Measurements from ENCODE around the gene CBFA2T2.
"Not testable (repeated sequence)": the region's sequence is repeated elsewhere in the genome, so short reads cannot be mapped to it uniquely, and the experiment has no call there.

The CBFA2T2 gene

DNA sequence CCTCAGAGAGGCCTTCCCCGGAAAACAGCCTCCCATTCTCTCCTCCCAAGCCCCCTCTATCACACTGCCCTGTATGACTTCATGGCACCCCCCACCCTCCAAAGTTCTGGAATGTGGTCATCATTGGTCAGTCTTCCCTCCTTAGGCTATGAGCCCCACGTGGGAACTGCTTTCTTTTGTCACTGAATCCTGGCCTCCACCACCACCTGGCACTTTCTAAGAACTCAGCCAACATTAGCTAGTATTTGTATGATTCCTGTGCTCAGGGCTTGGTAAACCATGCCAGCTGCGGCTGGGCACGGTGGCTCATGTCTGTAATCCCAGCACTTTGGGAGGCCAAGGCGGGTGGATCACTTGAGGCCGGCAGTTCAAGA, 204.7 kb downstream of the CBFA2T2 start:
- TF ChIP-seq, protein P1, sequence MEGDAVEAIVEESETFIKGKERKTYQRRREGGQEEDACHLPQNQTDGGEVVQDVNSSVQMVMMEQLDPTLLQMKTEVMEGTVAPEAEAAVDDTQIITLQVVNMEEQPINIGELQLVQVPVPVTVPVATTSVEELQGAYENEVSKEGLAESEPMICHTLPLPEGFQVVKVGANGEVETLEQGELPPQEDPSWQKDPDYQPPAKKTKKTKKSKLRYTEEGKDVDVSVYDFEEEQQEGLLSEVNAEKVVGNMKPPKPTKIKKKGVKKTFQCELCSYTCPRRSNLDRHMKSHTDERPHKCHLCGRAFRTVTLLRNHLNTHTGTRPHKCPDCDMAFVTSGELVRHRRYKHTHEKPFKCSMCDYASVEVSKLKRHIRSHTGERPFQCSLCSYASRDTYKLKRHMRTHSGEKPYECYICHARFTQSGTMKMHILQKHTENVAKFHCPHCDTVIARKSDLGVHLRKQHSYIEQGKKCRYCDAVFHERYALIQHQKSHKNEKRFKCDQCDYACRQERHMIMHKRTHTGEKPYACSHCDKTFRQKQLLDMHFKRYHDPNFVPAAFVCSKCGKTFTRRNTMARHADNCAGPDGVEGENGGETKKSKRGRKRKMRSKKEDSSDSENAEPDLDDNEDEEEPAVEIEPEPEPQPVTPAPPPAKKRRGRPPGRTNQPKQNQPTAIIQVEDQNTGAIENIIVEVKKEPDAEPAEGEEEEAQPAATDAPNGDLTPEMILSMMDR (IDR thresholded peaks at IDR 0.05; ENCODE audit: unreplicated experiment in 3 of 3), result no peak
- no peak overlapping the region for H3K4me3 Mint-ChIP-seq
- H3K27me3 Mint-ChIP-seq (ENCODE audit: low read depth), result peaks cover 3% of the 10 kb centered on the region
- peak overlapping the region; percentile 26 to 59 (median 56) for H3K27ac Mint-ChIP-seq
- H3K36me3 Mint-ChIP-seq (ENCODE audit: low read depth), result peaks cover 4% of the 10 kb centered on the region
- H3K9me3 Mint-ChIP-seq, result peaks cover 8% of the 10 kb centered on the region
- peaks cover 18% of the 10 kb centered on the region for H3K4me1 Mint-ChIP-seq

DNA sequence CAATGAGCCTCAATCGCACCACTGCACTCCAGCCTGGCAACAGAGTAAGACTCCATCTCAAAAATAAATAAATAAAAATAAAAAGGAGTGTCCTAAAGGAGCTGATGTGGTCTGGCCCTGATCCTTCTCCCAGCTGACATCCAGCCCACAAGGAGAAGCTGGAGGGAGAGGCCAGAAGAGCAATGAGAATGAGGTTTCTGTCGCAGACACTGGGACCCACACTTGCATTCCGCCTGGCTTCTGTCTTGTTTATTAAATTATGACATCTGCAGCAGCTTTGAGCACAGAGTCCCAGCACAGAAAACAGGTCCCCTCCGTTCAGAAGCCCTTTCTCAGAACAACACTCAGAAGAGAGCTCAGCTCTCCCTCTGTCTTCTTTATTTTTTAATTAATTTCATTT, 206.6 kb downstream of the CBFA2T2 start:
- peaks cover 18% of the 10 kb centered on the region for H3K4me1 Mint-ChIP-seq
- TF ChIP-seq, protein P1 (IDR thresholded peaks at IDR 0.05; ENCODE audit: unreplicated experiment in 3 of 3), result no peak

GRCh38 chr20:33697129-33697528, 207.2 kb downstream of the CBFA2T2 start:
- peaks cover 13% of the 10 kb centered on the region for H3K9me3 Mint-ChIP-seq
- H3K27me3 Mint-ChIP-seq (ENCODE audit: low read depth), result peaks cover 3% of the 10 kb centered on the region
- H3K4me3 Mint-ChIP-seq, result no peak overlapping the region
- peaks cover 18% of the 10 kb centered on the region for H3K4me1 Mint-ChIP-seq
- TF ChIP-seq, protein P1 (IDR thresholded peaks at IDR 0.05; ENCODE audit: unreplicated experiment in 3 of 3), result no peak
- peaks cover 4% of the 10 kb centered on the region for H3K36me3 Mint-ChIP-seq (ENCODE audit: low read depth)
- peak overlapping the region in 1 of 3 experiments; percentile 40 for H3K27ac Mint-ChIP-seq

More for the DNA sequence above, 206.6 kb downstream of the CBFA2T2 start:
- Mint-ChIP-seq H3K36me3 (ENCODE audit: low read depth) (peaks cover 4% of the 10 kb centered on the region), H3K4me3 (no peak overlapping the region), H3K27me3 (ENCODE audit: low read depth) (peaks cover 3% of the 10 kb centered on the region), H3K27ac (no peak overlapping the region), H3K9me3 (peaks cover 8% of the 10 kb centered on the region)

DNA sequence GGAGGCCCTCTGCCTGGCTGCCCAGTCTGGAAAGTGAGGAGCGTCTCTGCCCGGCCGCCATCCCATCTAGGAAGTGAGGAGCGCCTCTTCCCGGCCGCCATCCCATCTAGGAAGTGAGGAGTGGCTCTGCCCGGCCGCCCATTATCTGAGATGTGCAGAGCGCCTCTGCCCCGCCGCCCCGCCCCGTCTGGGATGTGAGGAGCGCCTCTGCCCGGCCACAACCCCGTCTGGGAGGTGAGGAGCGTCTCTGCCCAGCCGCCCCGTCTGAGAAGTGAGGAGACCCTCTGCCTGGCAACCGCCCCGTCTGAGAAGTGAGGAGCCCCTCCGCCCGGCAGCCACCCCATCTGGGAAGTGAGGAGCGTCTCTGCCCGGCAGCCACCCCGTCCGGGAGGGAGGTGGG, 209.1 kb downstream of the CBFA2T2 start:
- H3K27me3 Mint-ChIP-seq (ENCODE audit: low read depth); H3K36me3 Mint-ChIP-seq (ENCODE audit: low read depth); H3K4me3 Mint-ChIP-seq; H3K27ac Mint-ChIP-seq: not testable (repeated sequence)
- peaks cover 13% of the 10 kb centered on the region for H3K9me3 Mint-ChIP-seq
- H3K4me1 Mint-ChIP-seq, result peaks cover 22% of the 10 kb centered on the region
